Stimulated activated CD4-positive, alpha-beta T cell treated with anti-CD3 and anti-CD28 coated beads, Interleukin-4, amount 100 ng/mL, for 48 hours (primary cell): ENCODE measurements around the gene CACNA1F.
A peak's percentile ranks its signal among the peaks of the same experiment; 100 is the strongest.

Source experiments
- DNase-seq, 2 donors: peaks; one replicate each; pipeline ENCODE4 v3.0.0-alpha.2; 2020; ENCODE audit warnings: low read depth in 2 of 2

CACNA1F gene

DNA sequence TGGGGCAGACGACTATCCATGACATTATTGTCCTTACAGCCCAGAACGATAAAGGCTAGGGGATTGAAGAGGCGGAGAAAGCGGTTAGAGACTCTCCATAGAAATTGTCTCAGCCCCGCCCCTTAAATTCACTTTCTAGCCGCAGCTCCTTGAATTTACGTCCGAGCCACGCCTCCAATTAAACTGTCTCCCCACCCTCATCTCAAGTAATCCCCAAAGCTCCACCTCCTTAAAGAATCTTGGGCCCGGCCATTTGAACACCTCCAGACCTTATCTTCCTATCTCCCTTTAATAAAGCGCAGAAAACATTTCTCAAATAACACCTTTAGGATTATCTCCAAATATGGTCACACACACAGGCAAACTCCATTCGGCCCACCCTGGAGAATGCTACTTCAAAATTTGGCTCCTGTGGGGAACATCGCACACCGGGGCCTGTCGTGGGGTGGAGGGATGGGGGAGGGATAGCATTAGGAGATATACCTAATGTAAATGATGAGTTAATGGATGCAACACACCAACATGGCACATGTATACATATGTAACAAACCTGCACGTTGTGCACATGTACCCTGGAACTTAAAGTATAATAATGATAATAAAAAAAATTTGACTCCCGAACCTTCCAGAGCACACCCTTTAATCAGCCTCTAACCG lies 77.8 kb downstream of the CACNA1F start:
- DNase-seq, result peak in 1 of 2 donors; percentile 30
